ENCODE measurements around the gene ETS1.

Gene ETS1

DNA sequence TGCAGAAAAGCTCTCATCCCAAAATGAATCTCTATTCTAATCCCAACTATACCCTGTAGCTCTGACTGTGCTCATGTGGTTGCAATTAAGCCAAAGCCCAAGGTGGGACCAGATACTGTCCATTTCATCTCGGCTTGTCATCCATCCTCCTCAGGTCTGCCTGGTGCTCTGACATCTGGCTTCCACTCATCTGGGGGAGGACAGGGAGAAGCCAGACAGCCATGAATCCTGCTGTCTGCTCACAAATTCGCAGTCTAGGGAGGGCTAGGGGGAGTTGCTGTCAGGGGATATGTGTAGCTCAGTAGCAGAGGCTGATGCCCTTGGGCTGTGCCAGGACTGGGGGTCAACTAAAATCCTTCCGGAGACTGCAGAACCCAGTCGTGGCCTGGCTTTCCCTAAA, 167.1 kb downstream of the ETS1 start:
- no peak for DNase-seq (ENCODE audit: low read depth)
- TF ChIP-seq MYC (IDR thresholded peaks at IDR 0.05; ENCODE audit: low read depth, low read length), result no peak
- TF ChIP-seq POLR2A (IDR thresholded peaks at IDR 0.05; ENCODE audit: extremely low read depth, insufficient read length), result no peak
- TF ChIP-seq, protein P1, sequence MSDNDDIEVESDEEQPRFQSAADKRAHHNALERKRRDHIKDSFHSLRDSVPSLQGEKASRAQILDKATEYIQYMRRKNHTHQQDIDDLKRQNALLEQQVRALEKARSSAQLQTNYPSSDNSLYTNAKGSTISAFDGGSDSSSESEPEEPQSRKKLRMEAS (IDR thresholded peaks at IDR 0.05; ENCODE audit: low read depth, low read length), result no peak
- TF ChIP-seq CTCF (IDR thresholded peaks at IDR 0.05; ENCODE audit: low read depth, low read length), result no peak
- H3K4me3 ChIP-seq (ENCODE audit: low read depth, low read length), result no peak overlapping the region

DNA sequence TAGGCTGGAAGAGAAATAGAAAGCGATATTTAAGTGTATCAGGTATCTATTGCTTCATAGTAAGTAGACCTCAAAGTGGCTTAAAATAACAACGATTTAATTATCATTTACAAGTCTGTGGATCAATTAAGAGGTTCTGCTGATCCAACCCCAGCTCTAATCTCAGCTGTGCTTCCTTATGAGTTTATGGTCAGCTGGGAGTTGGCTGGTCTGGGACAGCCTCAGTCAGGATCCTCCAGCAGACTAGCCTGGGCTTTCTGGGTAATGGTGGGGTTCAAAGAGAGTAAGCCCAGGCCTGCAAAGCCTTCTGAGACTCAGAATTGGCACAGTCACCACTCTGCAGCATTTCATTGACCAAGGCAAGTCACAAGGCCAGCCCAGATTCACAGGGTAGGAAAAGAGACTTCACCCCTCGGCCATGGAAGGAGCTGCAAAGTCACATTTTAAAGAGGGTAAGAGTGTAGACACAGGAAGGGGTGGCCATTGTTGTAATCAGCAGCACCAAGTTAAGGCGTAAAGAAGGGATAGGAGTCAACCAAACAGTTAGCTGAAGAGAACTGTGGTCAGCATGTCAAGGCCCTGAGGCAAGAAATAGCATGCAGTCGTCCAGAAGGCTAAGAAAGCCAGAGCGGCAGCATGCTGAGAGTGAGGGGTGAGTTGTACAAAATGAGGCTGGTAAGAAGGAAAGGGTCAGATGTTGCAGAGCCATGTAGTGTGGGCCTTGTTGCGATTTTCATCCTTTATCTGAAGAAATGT, 168.2 kb downstream of the ETS1 start:
- TF ChIP-seq POLR2A (IDR thresholded peaks at IDR 0.05; ENCODE audit: extremely low read depth, insufficient read length) (no peak), CTCF (IDR thresholded peaks at IDR 0.05; ENCODE audit: low read depth, low read length) (no peak), MYC (IDR thresholded peaks at IDR 0.05; ENCODE audit: low read depth, low read length) (no peak)
- TF ChIP-seq, protein P1 (IDR thresholded peaks at IDR 0.05; ENCODE audit: low read depth, low read length), result no peak
- DNase-seq (ENCODE audit: low read depth), result no peak
- H3K4me3 ChIP-seq (ENCODE audit: low read depth, low read length), result no peak overlapping the region

DNA sequence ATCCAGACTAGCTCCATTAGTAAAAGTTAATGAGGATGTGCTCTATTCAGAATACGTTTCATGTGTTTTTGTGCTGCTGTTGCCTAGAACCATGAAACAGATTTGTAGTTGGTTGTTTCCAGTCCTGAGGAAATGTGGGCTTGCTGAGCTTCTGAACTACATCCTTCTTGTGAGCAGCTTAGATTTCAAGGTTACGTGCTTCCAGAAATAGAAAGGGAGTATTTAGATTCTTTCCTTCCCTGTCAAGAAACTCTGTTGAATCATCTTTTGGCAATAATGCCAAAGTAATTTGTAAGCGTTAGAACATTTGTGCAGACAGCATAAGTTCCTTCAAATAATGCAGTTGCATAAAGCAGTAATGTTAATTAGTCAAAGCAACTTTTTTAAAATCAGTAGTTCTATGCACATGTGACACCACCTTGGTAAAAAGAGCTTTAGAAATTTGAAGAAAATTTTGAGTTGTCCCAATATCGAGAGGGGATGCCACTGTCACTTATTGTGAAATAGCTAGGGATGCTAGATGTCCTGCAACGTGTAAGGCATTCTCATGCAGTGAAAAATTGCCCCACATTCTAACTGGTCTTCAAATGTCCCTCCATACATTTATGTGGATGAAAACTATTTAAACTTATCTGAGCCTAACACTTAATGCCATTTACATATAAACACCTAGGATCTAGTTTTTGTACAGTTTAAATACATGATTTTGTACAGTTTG, 169.6 kb downstream of the ETS1 start:
- no peak overlapping the region for H3K4me3 ChIP-seq (ENCODE audit: low read depth, low read length)
- no peak for DNase-seq (ENCODE audit: low read depth)
- TF ChIP-seq POLR2A (IDR thresholded peaks at IDR 0.05; ENCODE audit: extremely low read depth, insufficient read length) (no peak), MYC (IDR thresholded peaks at IDR 0.05; ENCODE audit: low read depth, low read length) (no peak), CTCF (IDR thresholded peaks at IDR 0.05; ENCODE audit: low read depth, low read length) (no peak)
- TF ChIP-seq, protein P1 (IDR thresholded peaks at IDR 0.05; ENCODE audit: low read depth, low read length), result no peak

DNA sequence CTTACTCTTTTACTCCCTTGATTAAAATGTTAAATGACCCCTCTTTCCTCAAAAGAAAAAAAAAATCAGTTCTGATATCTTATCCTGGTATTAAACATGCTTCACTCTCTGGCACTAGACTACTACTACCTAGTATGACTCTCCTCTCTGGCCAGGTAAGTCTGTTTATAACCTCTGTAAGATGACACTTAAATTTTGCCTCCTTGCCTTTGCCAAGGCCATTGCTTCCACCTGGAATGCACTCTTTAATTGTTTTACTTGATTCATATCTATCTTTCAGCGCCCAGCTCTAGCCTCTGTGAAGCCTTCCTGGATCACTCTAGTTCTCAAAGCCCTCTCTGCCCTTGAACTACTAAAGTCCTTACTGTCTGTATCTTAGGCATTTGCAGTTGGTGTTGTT, 170.4 kb downstream of the ETS1 start:
- H3K4me3 ChIP-seq (ENCODE audit: low read depth, low read length), result no peak overlapping the region
- TF ChIP-seq POLR2A (IDR thresholded peaks at IDR 0.05; ENCODE audit: extremely low read depth, insufficient read length), result no peak
- TF ChIP-seq, protein P1 (IDR thresholded peaks at IDR 0.05; ENCODE audit: low read depth, low read length), result no peak
- TF ChIP-seq CTCF (IDR thresholded peaks at IDR 0.05; ENCODE audit: low read depth, low read length), result no peak
- TF ChIP-seq MYC (IDR thresholded peaks at IDR 0.05; ENCODE audit: low read depth, low read length), result no peak
- no peak for DNase-seq (ENCODE audit: low read depth)

DNA sequence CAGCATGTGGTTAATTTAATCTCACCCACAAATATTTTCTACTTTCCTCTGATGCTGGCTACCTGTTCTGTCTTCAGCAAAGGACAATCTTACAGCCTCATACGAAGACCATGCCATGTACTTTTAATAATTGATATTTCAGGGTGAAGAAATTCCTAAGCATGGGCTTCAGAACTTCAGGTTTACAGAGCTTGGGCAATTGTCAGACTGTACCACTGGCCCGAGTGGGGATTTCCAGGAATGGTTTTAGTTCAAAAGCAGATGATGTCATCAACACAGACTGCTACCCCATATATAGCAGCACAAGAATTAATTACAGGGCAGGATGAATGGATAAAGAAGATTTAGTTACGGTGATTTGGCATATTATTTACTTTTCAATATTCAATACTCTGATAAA, 171.8 kb downstream of the ETS1 start:
- DNase-seq (ENCODE audit: low read depth), result no peak
- H3K4me3 ChIP-seq (ENCODE audit: low read depth, low read length), result no peak overlapping the region
- TF ChIP-seq, protein P1 (IDR thresholded peaks at IDR 0.05; ENCODE audit: low read depth, low read length), result no peak
- no peak for TF ChIP-seq POLR2A (IDR thresholded peaks at IDR 0.05; ENCODE audit: extremely low read depth, insufficient read length)
- TF ChIP-seq CTCF (IDR thresholded peaks at IDR 0.05; ENCODE audit: low read depth, low read length), result no peak
- no peak for TF ChIP-seq MYC (IDR thresholded peaks at IDR 0.05; ENCODE audit: low read depth, low read length)
